PC-3 (cell line): ENCODE measurements around the gene PLXND1.

Experiments
- EZH2 ChIP-seq: fragments of 300-600 bp; sonication (generic); IDR thresholded peaks from one replicate; pipeline ENCODE4 v1.6.1; 2017; ENCODE audit warnings: antibody characterized with exemption, mild to moderate bottlenecking, low read length; ENCODE audit not compliant: unreplicated experiment
- EZH2phosphoT487 ChIP-seq: fragments of 300-600 bp; sonication (generic); IDR thresholded peaks from 2 replicates; pipeline ENCODE4 v1.6.1; 2018; ENCODE audit warnings: mild to moderate bottlenecking, antibody characterized with exemption, low read length, borderline replicate concordance
- TF ChIP-seq, protein P1 (sequence below): fragments of 300-600 bp; sonication (generic); conservative IDR thresholded peaks from 2 replicates; pipeline ENCODE4 v1.5.1; 2017; ENCODE audit warnings: antibody characterized with exemption, low read depth, mild to moderate bottlenecking, low read length

GRCh38 chr3:129616291-129616690, 9.8 kb upstream of the PLXND1 start:
- TF ChIP-seq, protein P1, sequence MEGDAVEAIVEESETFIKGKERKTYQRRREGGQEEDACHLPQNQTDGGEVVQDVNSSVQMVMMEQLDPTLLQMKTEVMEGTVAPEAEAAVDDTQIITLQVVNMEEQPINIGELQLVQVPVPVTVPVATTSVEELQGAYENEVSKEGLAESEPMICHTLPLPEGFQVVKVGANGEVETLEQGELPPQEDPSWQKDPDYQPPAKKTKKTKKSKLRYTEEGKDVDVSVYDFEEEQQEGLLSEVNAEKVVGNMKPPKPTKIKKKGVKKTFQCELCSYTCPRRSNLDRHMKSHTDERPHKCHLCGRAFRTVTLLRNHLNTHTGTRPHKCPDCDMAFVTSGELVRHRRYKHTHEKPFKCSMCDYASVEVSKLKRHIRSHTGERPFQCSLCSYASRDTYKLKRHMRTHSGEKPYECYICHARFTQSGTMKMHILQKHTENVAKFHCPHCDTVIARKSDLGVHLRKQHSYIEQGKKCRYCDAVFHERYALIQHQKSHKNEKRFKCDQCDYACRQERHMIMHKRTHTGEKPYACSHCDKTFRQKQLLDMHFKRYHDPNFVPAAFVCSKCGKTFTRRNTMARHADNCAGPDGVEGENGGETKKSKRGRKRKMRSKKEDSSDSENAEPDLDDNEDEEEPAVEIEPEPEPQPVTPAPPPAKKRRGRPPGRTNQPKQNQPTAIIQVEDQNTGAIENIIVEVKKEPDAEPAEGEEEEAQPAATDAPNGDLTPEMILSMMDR = no peak
- TF ChIP-seq EZH2 (no peak), EZH2phosphoT487 (no peak)
